Endometrial microvascular endothelial cells (primary cell): ENCODE measurements around the gene ADIG. TPM values are rescaled to one million over a fixed set of nuclear protein-coding genes. Genes with fewer than 3 reads are reported as not detected.
"Not testable (repeated sequence)": the region's sequence is repeated elsewhere in the genome, so short reads cannot be mapped to it uniquely, and the experiment has no call there.

Source experiments
- in situ Hi-C: cut with HindIII; loops from 2 replicates; pipeline ENCODE4 v1.10.0; 2017; ENCODE audit warnings: low sequenced_read_pairs, low pct_unique_long_range_greater_than_20kb; ENCODE audit errors: inconsistent ontology term
- total RNA-seq: library from RNA; depleted of rRNA; stranded (reverse); fragments of >200 nt; gene quantifications from one replicate; pipeline ENCODE4 v1.2.3, GENCODE V29; 2015; ENCODE audit errors: inconsistent ontology term

ADIG gene
- total RNA-seq, 1 donor from 2014 or later: not detected

- in situ Hi-C loops: not testable (repeated sequence)
These were observed 13.3 kb downstream of the ADIG start for GRCh38 chr20:38594281-38594680.

GRCh38 chr20:38595886-38596285 is 14.9 kb downstream of the ADIG start:
- in situ Hi-C loops: not testable (repeated sequence)

GRCh38 chr20:38599410-38599882 is 18.4 kb downstream of the ADIG start:
- in situ Hi-C loops: no loop called here

GRCh38 chr20:38600057-38600456 is 19.1 kb downstream of the ADIG start:
- in situ Hi-C loops: no loop called here

GRCh38 chr20:38601216-38602184 is 20.5 kb downstream of the ADIG start, which contains the start of gene ARHGAP40:
Gene ARHGAP40 (plus strand): TSS chr20:38601809.
- in situ Hi-C loops: no loop called here

- in situ Hi-C loops: no loop called here
These were observed 21.2 kb downstream of the ADIG start for GRCh38 chr20:38602185-38602581.

- in situ Hi-C loops: no loop called here
These were observed 22.3 kb downstream of the ADIG start for GRCh38 chr20:38603286-38603685.

GRCh38 chr20:38604873-38605303 is 23.9 kb downstream of the ADIG start:
- in situ Hi-C loops: no loop called here

- in situ Hi-C loops: no loop called here
These were observed 26.4 kb downstream of the ADIG start for GRCh38 chr20:38607351-38607750.

GRCh38 chr20:38608188-38608587 is 27.2 kb downstream of the ADIG start:
- in situ Hi-C loops: no loop called here

- in situ Hi-C loops: no loop called here
These were observed 28.8 kb downstream of the ADIG start for GRCh38 chr20:38609815-38610214.

GRCh38 chr20:38610521-38610920 is 29.5 kb downstream of the ADIG start:
- in situ Hi-C loops: no loop called here

- in situ Hi-C loops: no loop called here
These were observed 31.9 kb downstream of the ADIG start for GRCh38 chr20:38612751-38613515.

- in situ Hi-C loops: no loop called here
These were observed 34.3 kb downstream of the ADIG start for GRCh38 chr20:38615283-38615682.

- in situ Hi-C loops: no loop called here
These were observed 35.5 kb downstream of the ADIG start for GRCh38 chr20:38616457-38616856.

- in situ Hi-C loops: no loop called here
These were observed 36.2 kb downstream of the ADIG start for GRCh38 chr20:38617011-38617829.

GRCh38 chr20:38617830-38618196 is 36.8 kb downstream of the ADIG start:
- in situ Hi-C loops: no loop called here

GRCh38 chr20:38620441-38620840 is 39.4 kb downstream of the ADIG start:
- in situ Hi-C loops: no loop called here

GRCh38 chr20:38623061-38623460 is 42.1 kb downstream of the ADIG start:
- in situ Hi-C loops: no loop called here
